ENCODE data around the gene EPN2. TPM values are rescaled to one million over a fixed set of nuclear protein-coding genes. Genes with fewer than 3 reads are reported as not detected.

EPN2 gene
- total RNA-seq, 4 donors from 2014 or later = 30.7 to 156 (median 45.1) TPM

GRCh38 chr17:19313066-19313745 lies 76.0 kb downstream of the EPN2 start:
- H3K27ac ChIP-seq = peak overlapping the region in 2 of 4 donors; percentile 23 to 36

GRCh38 chr17:19313746-19314651 lies 76.8 kb downstream of the EPN2 start:
- TF ChIP-seq POLR2A (IDR thresholded peaks at IDR 0.05) (no peak), EP300 (IDR thresholded peaks at IDR 0.05) (no peak), CTCF (IDR thresholded peaks at IDR 0.05) (no peak), POLR2AphosphoS5 (IDR thresholded peaks at IDR 0.05) (no peak)
- Histone ChIP-seq H3K27me3 (no peaks in the 10 kb centered on the region), H3K9me3 (no peaks in the 10 kb centered on the region), H3K27ac (peak overlapping the region in 2 of 4 donors; percentile 23 to 36), H3K36me3 (peaks cover 0 to 70% of the 10 kb centered on the region in 2 donors), H3K4me3 (no peak overlapping the region), H3K4me1 (peaks cover 0 to 38% (median 0%) of the 10 kb centered on the region in 3 donors)
- peak; percentile 39 for ATAC-seq
- WGBS, 2 donors (ENCODE audit: low coverage in 1 of 2) = 68 to 76% methylated on average over 5 to 6 of the region's 12 CpGs

More at GRCh38 chr17:19313066-19313745, 76.0 kb downstream of the EPN2 start:
- peaks cover 0 to 38% (median 0%) of the 10 kb centered on the region in 3 donors for H3K4me1 ChIP-seq
- no peak for ATAC-seq
- TF ChIP-seq EP300 (IDR thresholded peaks at IDR 0.05) (no peak), POLR2A (IDR thresholded peaks at IDR 0.05) (no peak), POLR2AphosphoS5 (IDR thresholded peaks at IDR 0.05) (no peak), CTCF (IDR thresholded peaks at IDR 0.05) (no peak)
- no peak overlapping the region for H3K4me3 ChIP-seq
- no peaks in the 10 kb centered on the region for H3K27me3 ChIP-seq
- WGBS, 2 donors (ENCODE audit: low coverage in 1 of 2) = 80 to 100% methylated on average over 1 to 2 of the region's 13 CpGs
- no peaks in the 10 kb centered on the region for H3K9me3 ChIP-seq
- peaks cover 0 to 70% of the 10 kb centered on the region in 2 donors for H3K36me3 ChIP-seq

- H3K27ac ChIP-seq = no peak overlapping the region
- H3K36me3 ChIP-seq = peaks cover 0 to 60% of the 10 kb centered on the region in 2 donors
- no peak for ATAC-seq
- no peaks in the 10 kb centered on the region for H3K27me3 ChIP-seq
- TF ChIP-seq POLR2A (IDR thresholded peaks at IDR 0.05) (no peak), POLR2AphosphoS5 (IDR thresholded peaks at IDR 0.05) (no peak), EP300 (IDR thresholded peaks at IDR 0.05) (no peak), CTCF (IDR thresholded peaks at IDR 0.05) (no peak)
- peaks cover 0 to 38% (median 0%) of the 10 kb centered on the region in 3 donors for H3K4me1 ChIP-seq
- H3K4me3 ChIP-seq = no peak overlapping the region
- no peaks in the 10 kb centered on the region for H3K9me3 ChIP-seq
- 95 to 100% methylated on average over 1 to 3 of the region's 4 CpGs for WGBS, 2 donors (ENCODE audit: low coverage in 1 of 2)
Observed at GRCh38 chr17:19315104-19315503, 77.9 kb downstream of the EPN2 start.

- Histone ChIP-seq H3K4me3 (no peak overlapping the region), H3K4me1 (peaks cover 0 to 38% (median 0%) of the 10 kb centered on the region in 3 donors), H3K36me3 (peaks cover 0 to 49% of the 10 kb centered on the region in 2 donors), H3K9me3 (no peaks in the 10 kb centered on the region), H3K27me3 (no peaks in the 10 kb centered on the region), H3K27ac (peak overlapping the region in 3 of 4 donors; percentile 48 to 58 (median 52))
- no peak for ATAC-seq
- 80 to 100% methylated on average over 2 of the region's 3 CpGs for WGBS, 2 donors (ENCODE audit: low coverage in 1 of 2)
- TF ChIP-seq POLR2A (IDR thresholded peaks at IDR 0.05) (no peak), EP300 (IDR thresholded peaks at IDR 0.05) (no peak), CTCF (IDR thresholded peaks at IDR 0.05) (no peak), POLR2AphosphoS5 (IDR thresholded peaks at IDR 0.05) (no peak)
Observed at GRCh38 chr17:19316761-19317358, 79.7 kb downstream of the EPN2 start.
